Nephron (organoid): ENCODE data around the gene CARMIL1.

Experiments used
- H3K27ac Mint-ChIP-seq, 3 experiments: 2 replicates each; pipeline ENCODE4 v1.8.0; 2020; ENCODE audit warnings: mixed read lengths in 3 of 3, mild to moderate bottlenecking in 2 of 3, moderate library complexity in 1 of 3
- H3K27me3 Mint-ChIP-seq: 2 replicates; pipeline ENCODE4 v1.8.0; 2021; ENCODE audit warnings: low read depth, mild to moderate bottlenecking, moderate library complexity, mixed read lengths
- H3K36me3 Mint-ChIP-seq: 2 replicates; pipeline ENCODE4 v1.8.0; 2020; ENCODE audit warnings: low read depth, mixed read lengths
- H3K4me1 Mint-ChIP-seq: 2 replicates; pipeline ENCODE4 v1.8.0; 2020; ENCODE audit warnings: mixed read lengths
- H3K4me3 Mint-ChIP-seq, 3 experiments: 2 replicates each; pipeline ENCODE4 v1.8.0; 2020; ENCODE audit warnings: mild to moderate bottlenecking in 3 of 3, mixed read lengths in 3 of 3, moderate library complexity in 2 of 3
- H3K9me3 Mint-ChIP-seq: 2 replicates; pipeline ENCODE4 v1.8.0; 2020; ENCODE audit warnings: mixed read lengths
- TF ChIP-seq, protein P1 (sequence below), 3 experiments: fragments of 200-600 bp; sonication (generic); IDR thresholded peaks; one replicate each; pipeline ENCODE4 v1.5.0; 2021; ENCODE audit warnings: antibody characterized with exemption in 3 of 3; ENCODE audit not compliant: unreplicated experiment in 3 of 3

The CARMIL1 gene

DNA sequence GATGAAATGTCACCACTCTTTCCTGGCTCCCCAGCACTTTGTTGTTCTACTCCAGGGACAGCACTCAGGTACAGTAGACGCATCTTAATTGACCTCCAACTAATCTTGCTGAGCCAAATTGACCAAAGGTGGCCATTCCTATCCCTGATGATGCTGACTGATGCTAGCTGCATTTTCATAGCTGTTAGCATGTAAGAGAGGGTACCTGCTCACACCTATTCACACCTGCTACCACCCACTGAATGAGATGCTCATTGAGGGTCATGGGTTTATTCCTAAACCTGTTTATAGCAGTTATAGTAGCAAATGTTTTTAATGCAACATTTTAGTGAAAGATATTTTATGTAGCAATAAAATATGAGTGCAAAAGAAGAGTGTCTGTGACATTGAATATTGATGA lies 145.1 kb downstream of the CARMIL1 start:
- Mint-ChIP-seq H3K27ac (peak overlapping the region in 2 of 3 experiments; percentile 42 to 80), H3K9me3 (peaks cover 10% of the 10 kb centered on the region), H3K27me3 (no peaks in the 10 kb centered on the region), H3K4me1 (peaks cover 21% of the 10 kb centered on the region), H3K36me3 (peaks cover 12% of the 10 kb centered on the region), H3K4me3 (no peak overlapping the region)
- TF ChIP-seq, protein P1, sequence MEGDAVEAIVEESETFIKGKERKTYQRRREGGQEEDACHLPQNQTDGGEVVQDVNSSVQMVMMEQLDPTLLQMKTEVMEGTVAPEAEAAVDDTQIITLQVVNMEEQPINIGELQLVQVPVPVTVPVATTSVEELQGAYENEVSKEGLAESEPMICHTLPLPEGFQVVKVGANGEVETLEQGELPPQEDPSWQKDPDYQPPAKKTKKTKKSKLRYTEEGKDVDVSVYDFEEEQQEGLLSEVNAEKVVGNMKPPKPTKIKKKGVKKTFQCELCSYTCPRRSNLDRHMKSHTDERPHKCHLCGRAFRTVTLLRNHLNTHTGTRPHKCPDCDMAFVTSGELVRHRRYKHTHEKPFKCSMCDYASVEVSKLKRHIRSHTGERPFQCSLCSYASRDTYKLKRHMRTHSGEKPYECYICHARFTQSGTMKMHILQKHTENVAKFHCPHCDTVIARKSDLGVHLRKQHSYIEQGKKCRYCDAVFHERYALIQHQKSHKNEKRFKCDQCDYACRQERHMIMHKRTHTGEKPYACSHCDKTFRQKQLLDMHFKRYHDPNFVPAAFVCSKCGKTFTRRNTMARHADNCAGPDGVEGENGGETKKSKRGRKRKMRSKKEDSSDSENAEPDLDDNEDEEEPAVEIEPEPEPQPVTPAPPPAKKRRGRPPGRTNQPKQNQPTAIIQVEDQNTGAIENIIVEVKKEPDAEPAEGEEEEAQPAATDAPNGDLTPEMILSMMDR (IDR thresholded peaks at IDR 0.05; ENCODE audit: unreplicated experiment in 3 of 3) = no peak

DNA sequence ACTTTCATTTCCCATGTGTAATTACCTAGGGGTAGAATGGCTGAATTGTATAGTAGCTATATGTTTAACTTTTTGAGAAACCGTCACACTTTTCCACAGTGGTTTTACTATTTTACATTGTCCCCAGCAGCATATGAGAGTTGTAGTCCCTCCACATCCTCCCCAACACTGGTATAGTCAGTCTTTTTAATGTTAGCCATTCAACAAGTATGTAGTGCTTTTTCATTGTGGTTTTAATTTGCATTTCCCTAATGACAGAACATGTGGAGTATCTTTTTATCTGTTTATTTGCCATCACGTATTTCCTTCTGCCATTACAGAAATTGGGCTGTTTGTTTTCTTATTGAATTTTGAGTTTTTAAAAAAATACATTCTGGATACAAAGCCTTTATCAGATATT lies 148.4 kb downstream of the CARMIL1 start:
- no peak overlapping the region for H3K27ac Mint-ChIP-seq
- H3K4me1 Mint-ChIP-seq = peaks cover 17% of the 10 kb centered on the region
- no peaks in the 10 kb centered on the region for H3K36me3 Mint-ChIP-seq
- no peak overlapping the region for H3K4me3 Mint-ChIP-seq
- TF ChIP-seq, protein P1 (IDR thresholded peaks at IDR 0.05; ENCODE audit: unreplicated experiment in 3 of 3) = no peak
- no peaks in the 10 kb centered on the region for H3K27me3 Mint-ChIP-seq
- no peaks in the 10 kb centered on the region for H3K9me3 Mint-ChIP-seq

DNA sequence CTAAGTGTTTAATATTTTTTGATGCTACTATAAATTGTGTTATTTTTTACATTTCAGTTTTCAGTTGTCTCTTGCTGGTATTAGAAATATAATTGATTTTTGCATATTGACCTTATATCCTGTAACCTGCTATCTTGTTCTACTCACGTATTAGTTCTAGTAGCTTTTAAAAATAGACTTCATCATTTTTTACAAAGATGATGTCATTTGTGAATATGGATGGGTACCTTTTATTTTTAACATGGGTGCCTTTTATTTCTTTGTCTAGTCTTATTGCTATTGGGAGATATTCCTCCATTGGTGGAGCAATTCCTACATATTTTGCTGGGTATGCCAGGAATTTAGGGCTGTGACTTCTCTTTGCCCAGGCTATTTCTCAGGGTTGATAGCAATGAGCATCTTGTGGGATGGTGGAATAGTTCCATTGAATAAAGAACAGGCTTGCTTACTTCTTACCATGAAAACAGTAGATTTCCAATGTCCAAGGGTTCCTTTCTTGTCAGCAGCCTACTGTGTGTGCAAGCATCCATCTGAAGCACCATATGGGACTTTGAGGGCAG lies 149.7 kb downstream of the CARMIL1 start:
- H3K36me3 Mint-ChIP-seq = no peaks in the 10 kb centered on the region
- TF ChIP-seq, protein P1 (IDR thresholded peaks at IDR 0.05; ENCODE audit: unreplicated experiment in 3 of 3) = no peak
- no peak overlapping the region for H3K4me3 Mint-ChIP-seq
- H3K27ac Mint-ChIP-seq = no peak overlapping the region
- no peaks in the 10 kb centered on the region for H3K9me3 Mint-ChIP-seq
- H3K27me3 Mint-ChIP-seq = no peaks in the 10 kb centered on the region
- peaks cover 7% of the 10 kb centered on the region for H3K4me1 Mint-ChIP-seq

DNA sequence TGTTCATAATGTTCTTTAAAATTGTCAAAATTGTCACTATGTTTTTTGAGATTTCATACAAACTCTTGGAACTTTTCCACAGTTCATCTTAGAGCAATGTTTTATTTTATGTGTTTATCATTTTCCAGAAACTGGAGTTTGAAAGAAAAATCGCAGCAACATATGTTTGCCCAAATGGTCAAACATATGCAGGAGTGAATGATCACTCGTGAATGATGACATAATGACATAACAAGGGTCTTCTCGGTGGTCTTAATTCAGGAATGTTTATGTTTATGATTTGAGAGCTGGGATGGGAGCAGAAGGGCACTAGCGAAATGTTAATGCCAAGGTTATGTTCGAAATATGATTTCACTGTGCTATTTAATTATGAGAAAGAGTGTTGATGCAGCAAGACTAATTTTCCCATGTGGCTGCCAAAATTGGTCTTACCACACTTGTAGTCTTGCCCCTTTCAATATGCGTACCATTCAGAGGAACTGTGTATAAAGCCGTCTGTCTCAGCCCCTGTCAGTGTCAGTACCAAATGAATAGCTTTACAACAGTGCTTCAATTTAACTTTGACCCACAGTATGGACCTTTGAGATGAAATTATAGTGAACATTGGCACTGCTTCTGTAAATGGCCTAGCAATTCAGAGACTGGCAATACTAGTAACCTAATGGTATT lies 152.3 kb downstream of the CARMIL1 start:
- Mint-ChIP-seq H3K9me3 (no peaks in the 10 kb centered on the region), H3K27me3 (no peaks in the 10 kb centered on the region), H3K27ac (peak overlapping the region in 1 of 3 experiments; percentile 40), H3K4me3 (no peak overlapping the region), H3K36me3 (no peaks in the 10 kb centered on the region), H3K4me1 (no peaks in the 10 kb centered on the region)
- TF ChIP-seq, protein P1 (IDR thresholded peaks at IDR 0.05; ENCODE audit: unreplicated experiment in 3 of 3) = no peak

DNA sequence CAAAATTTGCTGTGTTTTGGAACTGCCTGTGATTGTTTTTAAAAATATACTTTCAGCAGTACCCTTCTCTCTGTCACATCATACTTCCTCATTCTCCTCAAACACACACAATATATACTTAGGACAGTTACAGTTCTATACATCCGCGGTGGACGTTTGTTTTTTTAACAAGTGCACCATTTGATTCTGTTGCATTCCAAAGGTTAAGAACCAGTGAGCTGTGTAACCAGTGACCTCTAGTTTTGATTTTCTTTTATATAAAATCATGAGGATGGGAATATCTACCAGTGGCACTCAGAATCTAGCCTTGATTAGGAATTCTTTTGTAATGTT lies 152.8 kb downstream of the CARMIL1 start:
- no peak overlapping the region for H3K4me3 Mint-ChIP-seq
- H3K4me1 Mint-ChIP-seq = no peaks in the 10 kb centered on the region
- H3K9me3 Mint-ChIP-seq = no peaks in the 10 kb centered on the region
- peak overlapping the region in 1 of 3 experiments; percentile 40 for H3K27ac Mint-ChIP-seq
- no peaks in the 10 kb centered on the region for H3K36me3 Mint-ChIP-seq
- no peaks in the 10 kb centered on the region for H3K27me3 Mint-ChIP-seq
- TF ChIP-seq, protein P1 (IDR thresholded peaks at IDR 0.05; ENCODE audit: unreplicated experiment in 3 of 3) = no peak

DNA sequence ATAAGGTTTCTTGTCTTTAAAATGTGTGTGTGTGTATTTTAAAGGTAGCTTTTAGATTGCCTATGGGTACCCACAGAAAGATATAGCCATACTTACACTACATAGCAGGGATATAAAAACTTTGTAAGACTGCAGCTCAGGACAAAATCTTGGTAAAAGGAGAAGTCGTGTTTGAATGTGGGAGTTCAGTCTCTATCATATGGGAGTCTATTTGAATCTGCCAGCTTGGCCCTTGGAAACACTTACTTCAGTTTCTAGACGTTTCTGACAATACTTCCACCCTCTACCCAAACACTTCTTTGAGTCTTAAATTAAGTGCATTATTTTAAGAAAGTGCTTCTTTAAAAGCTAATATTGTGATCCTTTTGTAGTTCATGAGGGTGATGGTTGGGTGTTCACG lies 155.7 kb downstream of the CARMIL1 start:
- Mint-ChIP-seq H3K4me3 (no peak overlapping the region), H3K9me3 (no peaks in the 10 kb centered on the region), H3K4me1 (no peaks in the 10 kb centered on the region), H3K36me3 (no peaks in the 10 kb centered on the region), H3K27ac (no peak overlapping the region), H3K27me3 (no peaks in the 10 kb centered on the region)
- TF ChIP-seq, protein P1 (IDR thresholded peaks at IDR 0.05; ENCODE audit: unreplicated experiment in 3 of 3) = no peak
